H1 (cell line): Measurements from ENCODE around the gene SS18L1. TPM values are rescaled to one million over a fixed set of nuclear protein-coding genes. Genes with fewer than 3 reads are reported as not detected.

Experiments
- POLR2AphosphoS5 ChIP-seq: IDR thresholded peaks from 2 replicates; pipeline ENCODE4 v1.6.1; 2011; ENCODE audit warnings: low read depth, low read length
- SIN3A ChIP-seq, 2 experiments: IDR thresholded peaks in 1 of 2; conservative IDR thresholded peaks in 1 of 2; 2 replicates each; pipeline ENCODE4 v1.6.1; 2011 to 2012; ENCODE audit warnings: low read length in 2 of 2, improper control_type of control experiment in 1 of 2, low read depth in 1 of 2, mild to moderate bottlenecking in 1 of 2
- SRF ChIP-seq: IDR thresholded peaks from 2 replicates; pipeline ENCODE4 v1.6.1; 2011; ENCODE audit warnings: mild to moderate bottlenecking, low read depth, low read length, moderate library complexity
- SUZ12 ChIP-seq: fragments of 200-600 bp; sonication (generic); IDR thresholded peaks from 2 replicates; pipeline ENCODE4 v1.6.1; 2012; ENCODE audit warnings: mild to moderate bottlenecking, inconsistent platforms, low read length, moderate library complexity, mixed read lengths
- polyA plus RNA-seq, 7 experiments: library from polyadenylated mRNA; depleted of rRNA in 3 of 7; stranded (reverse) in 5 of 7; unstranded in 2 of 7; fragments of >200 nt in 5 of 7; fragments of 200-250 nt in 2 of 7; gene quantifications; 1 replicate in 5 of 7; 2 replicates in 1 of 7; 4 replicates in 1 of 7; pipeline versions ENCODE4 v1.2.1 to v1.2.3, GENCODE V29; 2011 to 2013; ENCODE audit warnings: missing spikeins in 2 of 7, mixed read lengths in 2 of 7
- total RNA-seq: library from RNA; stranded (reverse); fragmentation: NEBNext Ultra II Directional; extraction: Animal tissue kit (Norgen Biotek cat#: 25700); gene quantifications from 2 replicates; pipeline ENCODE4 v1.2.1, GENCODE V29; 2021
- TF ChIP-seq, protein P1 (sequence below): fragments of 300-600 bp; sonication (generic); IDR thresholded peaks from 2 replicates; pipeline ENCODE4 v1.7.1; 2012; ENCODE audit warnings: low read length, moderate library complexity, mild to moderate bottlenecking, inconsistent platforms; ENCODE audit not compliant: insufficient replicate concordance
- TF ChIP-seq, protein P2 (sequence below): IDR thresholded peaks from 2 replicates; pipeline ENCODE4 v1.6.1; 2012; ENCODE audit warnings: low read length, inconsistent platforms
- TF ChIP-seq, protein P3 (sequence below): IDR thresholded peaks from 2 replicates; pipeline ENCODE4 v1.6.1; 2011; ENCODE audit warnings: low read depth, mild to moderate bottlenecking, low read length; ENCODE audit not compliant: insufficient read depth

SS18L1 gene
- total and polyA plus RNA-seq, 2 of the 8 experiments (the other 6 are each of a cell fraction or from before 2014, with no cell fraction given), result 28.4 to 29.7 TPM

DNA sequence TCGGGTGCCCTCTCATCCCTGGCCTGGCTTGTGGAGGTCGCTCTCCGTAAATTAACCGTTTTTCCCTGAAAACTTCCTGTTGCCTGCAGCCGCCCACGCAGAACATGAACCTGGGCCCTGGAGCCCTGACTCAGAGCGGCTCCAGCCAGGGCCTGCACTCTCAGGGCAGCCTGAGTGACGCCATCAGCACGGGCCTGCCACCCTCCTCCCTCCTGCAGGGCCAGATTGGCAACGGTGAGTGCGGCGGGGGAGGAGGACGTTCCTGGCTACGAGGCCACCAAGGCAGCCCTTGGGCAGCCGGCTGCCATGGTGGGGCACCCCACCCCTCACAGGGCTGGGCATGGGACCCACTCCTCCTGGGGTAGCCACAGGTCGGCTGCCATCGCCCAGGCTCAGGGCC is 17.8 kb downstream of the SS18L1 start (continued):
- TF ChIP-seq, protein P1, sequence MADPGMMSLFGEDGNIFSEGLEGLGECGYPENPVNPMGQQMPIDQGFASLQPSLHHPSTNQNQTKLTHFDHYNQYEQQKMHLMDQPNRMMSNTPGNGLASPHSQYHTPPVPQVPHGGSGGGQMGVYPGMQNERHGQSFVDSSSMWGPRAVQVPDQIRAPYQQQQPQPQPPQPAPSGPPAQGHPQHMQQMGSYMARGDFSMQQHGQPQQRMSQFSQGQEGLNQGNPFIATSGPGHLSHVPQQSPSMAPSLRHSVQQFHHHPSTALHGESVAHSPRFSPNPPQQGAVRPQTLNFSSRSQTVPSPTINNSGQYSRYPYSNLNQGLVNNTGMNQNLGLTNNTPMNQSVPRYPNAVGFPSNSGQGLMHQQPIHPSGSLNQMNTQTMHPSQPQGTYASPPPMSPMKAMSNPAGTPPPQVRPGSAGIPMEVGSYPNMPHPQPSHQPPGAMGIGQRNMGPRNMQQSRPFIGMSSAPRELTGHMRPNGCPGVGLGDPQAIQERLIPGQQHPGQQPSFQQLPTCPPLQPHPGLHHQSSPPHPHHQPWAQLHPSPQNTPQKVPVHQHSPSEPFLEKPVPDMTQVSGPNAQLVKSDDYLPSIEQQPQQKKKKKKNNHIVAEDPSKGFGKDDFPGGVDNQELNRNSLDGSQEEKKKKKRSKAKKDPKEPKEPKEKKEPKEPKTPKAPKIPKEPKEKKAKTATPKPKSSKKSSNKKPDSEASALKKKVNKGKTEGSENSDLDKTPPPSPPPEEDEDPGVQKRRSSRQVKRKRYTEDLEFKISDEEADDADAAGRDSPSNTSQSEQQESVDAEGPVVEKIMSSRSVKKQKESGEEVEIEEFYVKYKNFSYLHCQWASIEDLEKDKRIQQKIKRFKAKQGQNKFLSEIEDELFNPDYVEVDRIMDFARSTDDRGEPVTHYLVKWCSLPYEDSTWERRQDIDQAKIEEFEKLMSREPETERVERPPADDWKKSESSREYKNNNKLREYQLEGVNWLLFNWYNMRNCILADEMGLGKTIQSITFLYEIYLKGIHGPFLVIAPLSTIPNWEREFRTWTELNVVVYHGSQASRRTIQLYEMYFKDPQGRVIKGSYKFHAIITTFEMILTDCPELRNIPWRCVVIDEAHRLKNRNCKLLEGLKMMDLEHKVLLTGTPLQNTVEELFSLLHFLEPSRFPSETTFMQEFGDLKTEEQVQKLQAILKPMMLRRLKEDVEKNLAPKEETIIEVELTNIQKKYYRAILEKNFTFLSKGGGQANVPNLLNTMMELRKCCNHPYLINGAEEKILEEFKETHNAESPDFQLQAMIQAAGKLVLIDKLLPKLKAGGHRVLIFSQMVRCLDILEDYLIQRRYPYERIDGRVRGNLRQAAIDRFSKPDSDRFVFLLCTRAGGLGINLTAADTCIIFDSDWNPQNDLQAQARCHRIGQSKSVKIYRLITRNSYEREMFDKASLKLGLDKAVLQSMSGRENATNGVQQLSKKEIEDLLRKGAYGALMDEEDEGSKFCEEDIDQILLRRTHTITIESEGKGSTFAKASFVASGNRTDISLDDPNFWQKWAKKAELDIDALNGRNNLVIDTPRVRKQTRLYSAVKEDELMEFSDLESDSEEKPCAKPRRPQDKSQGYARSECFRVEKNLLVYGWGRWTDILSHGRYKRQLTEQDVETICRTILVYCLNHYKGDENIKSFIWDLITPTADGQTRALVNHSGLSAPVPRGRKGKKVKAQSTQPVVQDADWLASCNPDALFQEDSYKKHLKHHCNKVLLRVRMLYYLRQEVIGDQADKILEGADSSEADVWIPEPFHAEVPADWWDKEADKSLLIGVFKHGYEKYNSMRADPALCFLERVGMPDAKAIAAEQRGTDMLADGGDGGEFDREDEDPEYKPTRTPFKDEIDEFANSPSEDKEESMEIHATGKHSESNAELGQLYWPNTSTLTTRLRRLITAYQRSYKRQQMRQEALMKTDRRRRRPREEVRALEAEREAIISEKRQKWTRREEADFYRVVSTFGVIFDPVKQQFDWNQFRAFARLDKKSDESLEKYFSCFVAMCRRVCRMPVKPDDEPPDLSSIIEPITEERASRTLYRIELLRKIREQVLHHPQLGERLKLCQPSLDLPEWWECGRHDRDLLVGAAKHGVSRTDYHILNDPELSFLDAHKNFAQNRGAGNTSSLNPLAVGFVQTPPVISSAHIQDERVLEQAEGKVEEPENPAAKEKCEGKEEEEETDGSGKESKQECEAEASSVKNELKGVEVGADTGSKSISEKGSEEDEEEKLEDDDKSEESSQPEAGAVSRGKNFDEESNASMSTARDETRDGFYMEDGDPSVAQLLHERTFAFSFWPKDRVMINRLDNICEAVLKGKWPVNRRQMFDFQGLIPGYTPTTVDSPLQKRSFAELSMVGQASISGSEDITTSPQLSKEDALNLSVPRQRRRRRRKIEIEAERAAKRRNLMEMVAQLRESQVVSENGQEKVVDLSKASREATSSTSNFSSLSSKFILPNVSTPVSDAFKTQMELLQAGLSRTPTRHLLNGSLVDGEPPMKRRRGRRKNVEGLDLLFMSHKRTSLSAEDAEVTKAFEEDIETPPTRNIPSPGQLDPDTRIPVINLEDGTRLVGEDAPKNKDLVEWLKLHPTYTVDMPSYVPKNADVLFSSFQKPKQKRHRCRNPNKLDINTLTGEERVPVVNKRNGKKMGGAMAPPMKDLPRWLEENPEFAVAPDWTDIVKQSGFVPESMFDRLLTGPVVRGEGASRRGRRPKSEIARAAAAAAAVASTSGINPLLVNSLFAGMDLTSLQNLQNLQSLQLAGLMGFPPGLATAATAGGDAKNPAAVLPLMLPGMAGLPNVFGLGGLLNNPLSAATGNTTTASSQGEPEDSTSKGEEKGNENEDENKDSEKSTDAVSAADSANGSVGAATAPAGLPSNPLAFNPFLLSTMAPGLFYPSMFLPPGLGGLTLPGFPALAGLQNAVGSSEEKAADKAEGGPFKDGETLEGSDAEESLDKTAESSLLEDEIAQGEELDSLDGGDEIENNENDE, result no peak
- TF ChIP-seq POLR2AphosphoS5, result no peak
- TF ChIP-seq SIN3A (conservative IDR thresholded peaks at IDR 0.05 in 1 of 2, IDR thresholded peaks at IDR 0.05 in 1 of 2; ENCODE audit: low read depth in 1 of 2, low read length in 2 of 2), result no peak
- no peak for TF ChIP-seq SUZ12
- TF ChIP-seq, protein P2, sequence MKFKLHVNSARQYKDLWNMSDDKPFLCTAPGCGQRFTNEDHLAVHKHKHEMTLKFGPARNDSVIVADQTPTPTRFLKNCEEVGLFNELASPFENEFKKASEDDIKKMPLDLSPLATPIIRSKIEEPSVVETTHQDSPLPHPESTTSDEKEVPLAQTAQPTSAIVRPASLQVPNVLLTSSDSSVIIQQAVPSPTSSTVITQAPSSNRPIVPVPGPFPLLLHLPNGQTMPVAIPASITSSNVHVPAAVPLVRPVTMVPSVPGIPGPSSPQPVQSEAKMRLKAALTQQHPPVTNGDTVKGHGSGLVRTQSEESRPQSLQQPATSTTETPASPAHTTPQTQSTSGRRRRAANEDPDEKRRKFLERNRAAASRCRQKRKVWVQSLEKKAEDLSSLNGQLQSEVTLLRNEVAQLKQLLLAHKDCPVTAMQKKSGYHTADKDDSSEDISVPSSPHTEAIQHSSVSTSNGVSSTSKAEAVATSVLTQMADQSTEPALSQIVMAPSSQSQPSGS, result no peak
- TF ChIP-seq, protein P3, sequence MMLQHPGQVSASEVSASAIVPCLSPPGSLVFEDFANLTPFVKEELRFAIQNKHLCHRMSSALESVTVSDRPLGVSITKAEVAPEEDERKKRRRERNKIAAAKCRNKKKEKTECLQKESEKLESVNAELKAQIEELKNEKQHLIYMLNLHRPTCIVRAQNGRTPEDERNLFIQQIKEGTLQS, result no peak
- no peak for TF ChIP-seq SRF
